Measurements from ENCODE around the gene CTRB1. TPM values are rescaled to one million over a fixed set of nuclear protein-coding genes. Genes with fewer than 3 reads are reported as not detected.

Gene CTRB1
- total RNA-seq, 1 experiment from 2014 or later, result not detected

- TF ChIP-seq CTCF (IDR thresholded peaks at IDR 0.05; ENCODE audit: insufficient read depth in 1 of 2, low read depth in 1 of 2, low read length in 1 of 2, severe bottlenecking in 1 of 2, unreplicated experiment in 1 of 2), result no peak
- H3K4me3 Mint-ChIP-seq (ENCODE audit: unreplicated experiment), result no peak overlapping the region
- peaks cover 37% of the 10 kb centered on the region for H3K4me1 ChIP-seq
- H3K27me3 Mint-ChIP-seq (ENCODE audit: insufficient read depth, unreplicated experiment), result no peaks in the 10 kb centered on the region
- POLR2A ChIA-PET, result no interaction called here
- H3K9me3 ChIP-seq, result no peaks in the 10 kb centered on the region
- CTCF ChIA-PET, result interaction anchor here (1.2 kb wide), 1 partner anchor 63 kb away, joined by 3 read pairs; no protein-coding TSS in a partner anchor
- H3K27me3 ChIP-seq (replicated peaks; ENCODE audit: control insufficient read depth, insufficient read depth, low read length), result no peaks in the 10 kb centered on the region
- peak overlapping the region; percentile 42 for H3K27ac Mint-ChIP-seq (ENCODE audit: unreplicated experiment)
- intact Hi-C loops (cut with micrococcal nuclease; ENCODE audit: unreplicated experiment), result no loop called here
- H3K36me3 ChIP-seq (ENCODE audit: control insufficient read depth, insufficient read depth, low read length), result peaks cover 5% of the 10 kb centered on the region; the same call in 1 of the 2 replicates
- H3K4me1 Mint-ChIP-seq (ENCODE audit: low read depth, unreplicated experiment), result peaks cover 36% of the 10 kb centered on the region
- H3K36me3 Mint-ChIP-seq (ENCODE audit: insufficient read depth, unreplicated experiment), result peaks cover 27% of the 10 kb centered on the region
- peak in 1 of 2 experiments; percentile 31 for DNase-seq
- no peaks in the 10 kb centered on the region for H3K9me3 Mint-ChIP-seq (ENCODE audit: unreplicated experiment)
- no TSS peak for BruUV-seq (replicated peaks)
- H3K4me3 ChIP-seq (ENCODE audit: low read depth, low read length), result no peak overlapping the region
Measured at GRCh38 chr16:75261590-75262078, 42.8 kb downstream of the CTRB1 start.

- H3K4me3 ChIP-seq (ENCODE audit: low read depth, low read length), result no peak overlapping the region
- peaks cover 36% of the 10 kb centered on the region for H3K4me1 Mint-ChIP-seq (ENCODE audit: low read depth, unreplicated experiment)
- peaks cover 5% of the 10 kb centered on the region; the same call in 1 of the 2 replicates for H3K36me3 ChIP-seq (ENCODE audit: control insufficient read depth, insufficient read depth, low read length)
Measured at GRCh38 chr16:75262104-75262799, 43.5 kb downstream of the CTRB1 start.

GRCh38 chr16:75262800-75263127 is 44.0 kb downstream of the CTRB1 start:
- intact Hi-C loops (cut with micrococcal nuclease; ENCODE audit: unreplicated experiment), result no loop called here
- Mint-ChIP-seq H3K9me3 (ENCODE audit: unreplicated experiment) (no peaks in the 10 kb centered on the region), H3K36me3 (ENCODE audit: insufficient read depth, unreplicated experiment) (peaks cover 27% of the 10 kb centered on the region), H3K27ac (ENCODE audit: unreplicated experiment) (peak overlapping the region; percentile 42), H3K27me3 (ENCODE audit: insufficient read depth, unreplicated experiment) (no peaks in the 10 kb centered on the region), H3K4me3 (ENCODE audit: unreplicated experiment) (peak overlapping the region; percentile 38), H3K4me1 (ENCODE audit: low read depth, unreplicated experiment) (peaks cover 36% of the 10 kb centered on the region)
- DNase-seq, result no peak
- peaks cover 5% of the 10 kb centered on the region; the same call in 1 of the 2 replicates for H3K36me3 ChIP-seq (ENCODE audit: control insufficient read depth, insufficient read depth, low read length)
- CTCF ChIA-PET, result interaction anchor here (1.2 kb wide), 1 partner anchor 64 kb away, joined by 3 read pairs; no protein-coding TSS in a partner anchor
- TF ChIP-seq CTCF (IDR thresholded peaks at IDR 0.05; ENCODE audit: insufficient read depth in 1 of 2, low read depth in 1 of 2, low read length in 1 of 2, severe bottlenecking in 1 of 2, unreplicated experiment in 1 of 2), result no peak
- BruUV-seq (replicated peaks), result no TSS peak
- POLR2A ChIA-PET, result no interaction called here
- no peak overlapping the region for H3K4me3 ChIP-seq (ENCODE audit: low read depth, low read length)
- peaks cover 43% of the 10 kb centered on the region for H3K4me1 ChIP-seq
- no peaks in the 10 kb centered on the region for H3K27me3 ChIP-seq (replicated peaks; ENCODE audit: control insufficient read depth, insufficient read depth, low read length)
- H3K9me3 ChIP-seq, result no peaks in the 10 kb centered on the region

More at GRCh38 chr16:75262104-75262799, 43.5 kb downstream of the CTRB1 start:
- Mint-ChIP-seq H3K9me3 (ENCODE audit: unreplicated experiment) (no peaks in the 10 kb centered on the region), H3K27ac (ENCODE audit: unreplicated experiment) (peak overlapping the region; percentile 42), H3K4me3 (ENCODE audit: unreplicated experiment) (peak overlapping the region; percentile 38), H3K36me3 (ENCODE audit: insufficient read depth, unreplicated experiment) (peaks cover 27% of the 10 kb centered on the region), H3K27me3 (ENCODE audit: insufficient read depth, unreplicated experiment) (no peaks in the 10 kb centered on the region)
- peak in 1 of 2 experiments; percentile 49 for DNase-seq
- ChIA-PET POLR2A (no interaction called here), CTCF (interaction anchor here (0.7 to 1.2 kb wide), 2 partner anchors 63 to 123 kb away, joined by 3 read pairs; no protein-coding TSS in a partner anchor)
- no TSS peak for BruUV-seq (replicated peaks)
- peaks cover 41% of the 10 kb centered on the region for H3K4me1 ChIP-seq
- TF ChIP-seq CTCF (IDR thresholded peaks at IDR 0.05; ENCODE audit: insufficient read depth in 1 of 2, low read depth in 1 of 2, low read length in 1 of 2, severe bottlenecking in 1 of 2, unreplicated experiment in 1 of 2), result no peak
- H3K27me3 ChIP-seq (replicated peaks; ENCODE audit: control insufficient read depth, insufficient read depth, low read length), result no peaks in the 10 kb centered on the region
- H3K9me3 ChIP-seq, result no peaks in the 10 kb centered on the region
- intact Hi-C loops (cut with micrococcal nuclease; ENCODE audit: unreplicated experiment), result no loop called here
